AG08395 (cell line): ENCODE data around the gene ZFP90.
"Not testable (repeated sequence)": the region's sequence is repeated elsewhere in the genome, so short reads cannot be mapped to it uniquely, and the experiment has no call there.

Experiments used
- DNase-seq: peaks from one replicate; pipeline ENCODE4 v3.0.0; 2012; ENCODE audit warnings: mixed read lengths, low spot score

ZFP90 gene

DNA sequence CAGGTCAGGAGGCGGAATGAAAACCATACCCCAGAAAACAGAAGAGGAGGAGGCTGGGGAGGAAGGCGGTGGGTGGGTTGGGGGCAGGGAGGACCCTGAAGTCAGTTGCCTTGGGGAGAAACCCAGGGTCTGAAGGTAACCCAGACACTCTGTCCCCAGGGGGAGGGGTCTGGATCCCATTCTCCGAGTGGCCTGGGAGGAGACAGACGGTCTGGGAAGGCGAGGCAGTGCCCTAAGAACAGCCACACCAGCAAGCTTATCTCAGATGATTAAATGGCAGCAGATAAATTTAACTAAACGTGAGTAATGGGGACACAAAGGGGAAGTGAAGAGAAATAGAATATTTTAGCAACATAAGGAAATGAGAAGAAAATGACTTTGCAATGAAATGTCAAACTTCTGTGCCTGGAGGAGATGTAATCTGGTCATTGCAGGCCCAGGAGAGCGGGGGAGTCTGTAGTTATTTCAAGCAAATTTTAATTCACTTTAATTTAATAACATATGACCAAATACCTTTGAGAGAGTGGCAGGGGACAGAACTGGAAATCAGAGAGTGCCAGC lies 21.4 kb upstream of the ZFP90 start:
- no peak for DNase-seq

DNA sequence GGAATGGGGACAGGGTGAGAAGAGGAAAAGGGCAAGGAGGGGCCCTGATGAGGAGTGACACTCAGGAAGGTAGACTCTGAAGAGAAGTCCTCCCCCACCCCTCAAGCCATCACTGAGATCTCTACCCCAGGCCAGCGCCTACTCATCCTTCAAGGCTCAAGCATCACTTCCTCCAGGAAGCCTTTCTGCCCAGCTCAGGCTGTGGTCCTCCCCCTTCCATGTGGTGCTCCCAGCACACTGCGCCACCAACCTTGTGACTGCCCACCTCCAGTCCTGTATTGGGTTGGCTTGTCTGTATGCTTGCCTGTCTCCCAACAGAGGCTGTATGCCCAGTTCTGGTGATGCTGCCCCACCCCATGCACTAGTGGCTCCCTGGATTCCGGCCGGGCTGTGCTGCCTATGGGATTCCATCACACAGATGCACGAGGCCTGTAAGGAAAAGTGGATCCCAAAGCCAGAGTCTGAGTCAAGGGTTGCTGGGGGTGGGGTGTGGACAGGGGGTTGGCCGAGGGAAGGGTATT lies 19.8 kb upstream of the ZFP90 start:
- no peak for DNase-seq

DNA sequence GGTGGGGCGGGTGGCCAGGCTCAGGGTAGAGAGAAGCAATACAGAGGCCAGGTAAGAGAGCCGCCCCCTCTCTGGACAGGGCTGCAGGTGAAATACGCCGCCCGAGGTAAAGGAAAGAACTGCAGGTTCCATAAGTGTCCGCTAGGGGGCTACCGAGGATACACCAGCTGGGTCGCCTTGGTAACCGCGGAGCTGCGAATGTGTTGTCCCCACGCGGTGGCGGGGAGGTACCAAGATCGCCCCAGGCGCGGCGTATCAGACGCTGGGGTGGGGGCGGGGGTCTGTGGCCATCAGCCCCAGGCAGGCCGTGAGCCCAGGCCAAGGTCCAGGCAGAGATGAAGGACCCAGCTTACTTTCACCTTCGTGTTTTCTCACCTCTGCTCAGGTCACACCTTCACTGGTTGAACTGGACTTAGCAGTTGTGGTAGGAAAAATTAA lies 18.4 kb upstream of the ZFP90 start:
- peak; percentile 97 for DNase-seq

DNA sequence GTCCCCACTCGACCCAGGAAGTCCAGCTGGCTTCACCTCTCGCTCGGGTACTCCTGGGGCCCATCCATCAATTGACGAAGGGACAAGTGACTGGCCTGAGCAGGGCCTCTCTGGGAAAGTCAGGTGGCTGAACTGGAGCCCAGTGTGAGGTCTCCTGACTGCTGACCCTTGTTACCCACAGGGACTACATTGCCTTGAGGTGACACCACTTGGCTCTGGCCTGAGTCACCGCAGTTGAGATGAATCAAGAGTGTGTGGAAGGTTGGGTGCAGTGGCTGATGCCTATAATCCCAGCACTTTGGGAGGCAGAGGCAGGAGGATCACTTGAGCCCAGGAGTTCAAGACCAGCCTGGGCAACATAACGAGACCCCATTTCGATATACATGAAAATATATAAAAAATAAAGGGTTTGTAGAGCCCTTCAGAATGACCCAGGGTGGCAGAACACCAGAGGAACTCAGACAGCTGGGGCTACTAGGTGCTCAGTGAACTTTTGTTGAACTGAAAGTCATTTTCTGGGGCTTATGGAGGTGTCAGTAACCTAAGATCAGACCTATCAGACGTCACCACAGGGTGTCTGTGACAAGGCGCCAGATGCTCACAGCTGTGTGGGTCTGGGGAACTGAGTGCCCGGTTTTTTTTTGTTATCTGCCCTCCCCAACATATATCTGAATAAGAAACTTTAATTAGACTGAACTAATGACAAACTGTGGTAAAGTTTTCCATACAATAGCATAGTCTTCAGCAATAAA lies 14.8 kb upstream of the ZFP90 start:
- no peak for DNase-seq

DNA sequence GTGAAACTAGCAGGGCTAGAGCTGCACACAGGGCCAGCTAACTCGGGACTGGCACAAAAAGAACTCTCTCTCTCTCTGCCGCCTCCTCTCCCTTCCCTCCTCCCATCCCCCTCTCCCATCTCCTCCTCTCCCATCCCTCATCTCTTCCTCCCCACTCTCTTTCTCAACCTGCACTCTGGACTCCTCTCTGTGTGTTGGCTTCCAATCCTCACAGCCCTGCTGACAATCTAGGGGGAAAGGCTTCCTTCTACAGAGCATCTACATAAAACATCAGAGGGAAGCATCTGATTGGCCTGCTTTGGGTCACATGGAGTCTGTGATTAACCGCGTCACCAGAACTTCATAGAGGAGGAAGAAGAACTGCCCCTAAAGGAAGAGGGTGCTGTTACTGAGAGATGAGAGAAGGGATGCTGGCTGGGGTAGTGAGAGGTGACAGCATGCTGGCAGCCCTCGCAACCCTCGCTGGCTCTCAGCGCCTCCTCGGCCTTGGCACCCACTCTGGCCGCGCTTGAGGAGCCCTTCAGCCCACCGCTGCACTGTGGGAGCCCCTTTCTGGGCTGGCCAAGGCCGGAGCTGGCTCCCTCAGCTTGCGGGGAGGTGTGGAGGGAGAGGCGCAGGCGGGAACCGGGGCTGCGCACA lies 12.8 kb upstream of the ZFP90 start:
- no peak for DNase-seq

DNA sequence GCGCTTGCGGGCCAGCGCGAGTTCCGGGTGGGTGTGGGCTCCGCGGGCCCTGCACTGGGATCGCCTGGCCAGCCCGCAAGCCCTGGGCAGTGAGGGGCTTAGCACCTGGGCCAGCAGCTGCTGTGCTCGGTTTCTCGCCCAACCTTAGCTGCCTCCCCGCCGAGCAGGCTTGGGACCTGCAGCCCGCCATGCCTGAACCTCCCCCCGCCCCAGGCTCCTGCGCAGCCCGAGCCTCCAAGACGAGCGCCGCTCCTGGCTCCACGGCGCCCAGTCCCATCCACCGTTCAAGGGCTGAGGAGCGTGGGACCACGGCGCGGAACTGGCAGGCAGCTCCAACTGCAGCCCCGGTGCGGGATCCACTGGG lies 12.3 kb upstream of the ZFP90 start:
- no peak for DNase-seq

DNA sequence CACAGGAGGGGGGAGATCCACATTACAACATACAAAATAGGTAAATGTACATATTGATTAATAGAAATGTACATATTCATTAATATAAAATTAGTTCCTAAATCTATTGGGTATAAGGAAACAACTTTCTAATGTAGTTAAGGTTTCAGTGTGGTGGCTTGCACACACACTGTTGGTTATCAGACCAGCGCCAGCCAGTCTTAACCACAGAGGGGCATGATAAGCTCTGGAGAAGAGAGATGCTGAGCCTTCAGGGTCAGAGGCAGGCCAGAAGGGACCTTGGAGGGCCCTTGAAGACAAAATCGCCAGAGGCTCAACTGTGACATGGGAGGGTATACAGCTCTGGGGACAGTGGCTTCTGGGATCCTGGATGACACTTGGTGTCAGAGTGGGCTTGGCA lies 10.9 kb upstream of the ZFP90 start:
- no peak for DNase-seq

DNA sequence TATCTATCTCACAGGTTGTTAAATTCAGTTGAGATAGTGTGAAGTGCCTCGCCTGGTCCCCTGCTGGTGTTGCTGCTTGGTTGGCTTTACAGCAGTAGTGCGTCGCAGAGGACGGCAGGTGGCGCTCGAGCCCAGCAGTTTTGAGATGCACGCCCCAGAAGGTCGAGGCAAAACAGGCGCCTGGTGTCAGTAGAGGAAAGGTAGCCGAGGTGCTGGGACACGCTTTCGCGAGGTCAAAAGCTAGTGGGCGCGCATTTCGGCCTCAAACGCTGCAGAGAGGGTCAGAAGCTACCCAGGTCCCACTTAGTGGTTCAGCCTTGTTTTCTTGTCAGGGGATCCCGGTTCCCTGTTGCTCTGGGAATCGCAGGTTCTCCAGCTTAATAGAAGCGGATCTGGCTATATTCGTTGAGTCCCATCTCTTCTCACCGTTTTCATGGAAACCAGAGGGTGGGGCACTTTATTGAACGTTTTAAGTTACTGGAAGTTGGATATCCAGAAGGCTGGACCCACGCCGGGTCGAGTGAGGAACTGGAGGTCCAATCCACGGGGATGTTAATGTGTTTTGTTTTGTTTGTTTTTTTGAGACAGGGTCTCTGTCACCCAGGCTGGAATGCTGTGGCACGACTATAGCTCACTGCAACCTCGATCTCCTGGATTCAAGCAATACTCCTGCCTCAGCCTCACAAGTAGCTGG lies 10.3 kb upstream of the ZFP90 start:
- peak; percentile 88 for DNase-seq

DNA sequence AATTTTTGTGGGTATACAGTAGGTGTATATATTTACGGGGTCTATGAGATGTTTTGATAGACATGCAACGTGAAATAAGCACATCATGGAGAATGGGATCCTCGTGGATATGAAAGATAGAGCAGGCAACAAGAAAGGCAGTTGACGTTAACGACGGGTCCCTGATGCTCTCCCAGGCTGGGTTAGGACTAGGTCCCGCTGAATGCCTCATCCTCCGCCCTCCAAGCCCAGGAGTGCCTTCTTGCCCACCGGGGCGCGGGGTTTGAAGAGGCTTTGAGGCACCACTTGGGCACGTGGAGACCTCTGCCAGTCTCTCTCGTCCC lies 9.5 kb upstream of the ZFP90 start:
- no peak for DNase-seq

DNA sequence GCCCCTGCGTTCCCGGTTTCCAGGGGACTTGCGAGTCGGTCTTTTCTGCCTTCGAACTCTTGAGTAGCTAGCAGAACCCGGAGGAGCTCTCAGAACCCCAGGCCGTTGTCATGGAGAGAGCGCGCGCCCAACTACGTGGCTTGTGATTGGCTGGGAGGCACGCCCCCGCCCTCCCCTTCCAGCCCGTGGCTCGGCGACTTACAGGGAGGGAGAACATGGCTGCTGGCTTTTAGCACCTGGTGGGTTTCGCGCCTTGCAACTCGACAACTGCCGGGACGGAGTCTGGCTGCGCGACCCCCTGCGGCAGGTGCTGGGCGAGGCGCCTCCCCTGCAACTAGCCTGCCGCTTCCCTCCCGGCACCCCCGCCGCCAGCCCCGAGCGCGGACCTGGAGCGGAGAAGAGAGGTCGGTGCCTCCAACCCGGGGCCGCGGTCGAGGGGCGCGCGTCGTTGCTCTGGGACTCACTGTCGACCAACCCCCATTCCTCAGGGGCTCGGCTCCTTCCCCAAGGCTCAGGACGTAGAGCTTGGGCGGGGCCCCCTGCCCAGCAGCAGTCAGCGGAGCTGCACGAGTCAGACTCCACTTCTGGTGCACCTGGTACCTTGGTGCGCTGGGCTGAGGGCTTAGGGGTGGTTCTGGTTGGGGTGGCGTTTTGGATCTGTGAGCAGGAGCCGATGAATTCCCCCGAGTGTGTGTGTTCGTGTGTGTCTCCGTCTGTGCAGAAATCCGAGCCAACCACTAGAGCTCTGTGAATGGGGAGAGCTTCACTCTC lies 9.0 kb upstream of the ZFP90 start:
- peak; percentile 99 for DNase-seq

DNA sequence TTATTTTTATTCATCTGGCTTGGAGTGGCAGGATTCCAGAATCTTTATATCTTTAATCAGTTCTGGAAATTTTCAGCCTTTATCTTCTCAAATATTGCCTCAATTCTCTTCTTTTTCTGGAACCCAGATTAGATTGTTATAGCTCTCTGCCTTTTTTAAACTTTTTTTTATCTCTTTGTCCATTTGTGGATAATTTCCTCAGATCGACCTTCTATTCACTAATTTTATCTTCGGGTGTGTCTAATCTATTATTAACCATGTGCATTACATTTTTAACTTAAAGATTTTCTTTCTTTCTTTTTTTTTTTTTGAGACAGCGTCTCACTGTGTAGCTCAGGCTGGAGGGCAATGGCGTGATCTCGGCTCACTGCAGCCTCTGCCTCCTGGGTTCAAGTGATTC lies 5.2 kb upstream of the ZFP90 start:
- no peak for DNase-seq

DNA sequence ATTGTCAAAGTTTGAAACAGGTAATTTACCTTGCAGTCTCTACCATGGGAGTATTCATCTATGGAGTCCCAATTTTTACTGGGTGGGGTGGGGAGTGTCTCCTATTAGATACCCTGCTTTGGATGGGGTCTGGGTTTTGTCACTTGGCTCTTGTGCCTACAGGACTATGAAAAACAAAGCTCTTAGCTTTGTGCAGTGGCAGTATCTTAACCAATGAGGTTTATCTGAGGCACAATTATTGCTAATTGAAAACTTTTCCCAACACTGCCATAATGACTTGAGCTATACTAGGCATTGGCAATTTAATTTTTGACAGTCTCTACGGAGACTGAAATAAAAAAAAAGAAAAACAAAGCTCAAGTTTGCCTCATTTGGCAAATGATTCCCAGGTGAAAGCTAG lies 3.8 kb upstream of the ZFP90 start:
- no peak for DNase-seq

DNA sequence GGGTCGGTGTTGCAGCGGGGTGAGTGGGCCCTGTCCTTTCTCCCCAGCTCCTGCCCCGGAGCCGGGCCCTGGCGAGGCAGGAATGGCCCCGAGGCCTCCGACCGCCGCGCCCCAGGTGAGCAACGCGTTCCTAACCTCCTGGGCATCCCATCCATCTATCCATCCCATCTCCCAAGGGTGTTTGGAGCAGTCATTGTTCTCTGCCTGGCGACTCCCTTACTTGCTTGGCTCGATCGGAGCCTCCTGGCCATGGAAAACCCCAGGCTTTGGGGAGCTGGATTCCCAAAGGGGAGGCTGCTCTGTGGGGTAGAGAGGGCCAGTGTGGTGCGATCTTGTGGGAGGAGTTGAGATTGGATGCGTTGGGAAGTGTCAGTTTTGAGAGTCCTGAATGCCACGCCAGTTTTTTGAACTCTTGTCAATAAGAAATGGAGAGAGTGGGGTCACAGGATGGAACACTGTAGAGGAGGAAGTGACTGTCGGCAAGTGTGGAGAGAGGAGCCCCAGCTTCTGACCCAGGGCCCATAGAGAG lies 684 bp downstream of the ZFP90 start:
- DNase-seq = peak; percentile 31

DNA sequence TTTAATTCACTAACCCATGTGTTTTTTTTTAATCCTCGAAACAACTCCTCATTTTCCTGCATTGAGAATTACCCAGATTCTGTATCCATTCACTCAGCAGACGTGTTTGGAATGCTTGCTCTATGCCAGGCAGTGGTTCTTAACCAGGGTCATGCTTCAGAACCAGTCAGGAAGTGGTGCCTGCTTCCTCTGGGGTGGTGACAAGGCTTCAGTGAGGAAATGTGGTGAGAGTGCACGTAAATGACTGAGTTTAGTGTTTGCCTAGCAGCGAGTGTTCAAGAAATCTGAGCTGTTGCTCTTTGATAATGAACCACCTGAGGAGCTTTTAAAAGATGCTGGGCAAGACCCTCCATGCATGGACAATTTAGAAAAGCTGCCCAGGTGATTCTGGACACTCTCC lies 9.9 kb downstream of the ZFP90 start:
- DNase-seq = no peak

DNA sequence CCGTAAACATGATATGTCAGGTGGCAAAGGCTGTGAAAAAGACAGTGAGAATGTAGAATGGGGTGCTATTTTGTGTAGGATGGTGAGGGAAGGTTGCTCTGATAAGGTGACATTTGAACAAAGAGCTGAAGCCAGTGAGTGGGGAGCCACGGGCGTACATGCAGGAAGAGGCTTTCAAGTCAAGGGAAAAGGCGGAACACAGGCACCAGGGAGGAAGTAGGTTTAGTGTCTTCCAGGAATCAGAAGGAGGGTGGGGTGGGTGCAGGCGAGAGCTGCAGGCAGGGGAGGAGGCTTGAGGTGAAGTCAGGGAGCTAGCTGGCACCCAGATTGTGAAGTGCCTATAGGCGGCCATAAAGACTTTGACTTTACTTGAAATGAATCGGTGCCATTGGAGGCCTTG lies 14.1 kb downstream of the ZFP90 start:
- DNase-seq = no peak

DNA sequence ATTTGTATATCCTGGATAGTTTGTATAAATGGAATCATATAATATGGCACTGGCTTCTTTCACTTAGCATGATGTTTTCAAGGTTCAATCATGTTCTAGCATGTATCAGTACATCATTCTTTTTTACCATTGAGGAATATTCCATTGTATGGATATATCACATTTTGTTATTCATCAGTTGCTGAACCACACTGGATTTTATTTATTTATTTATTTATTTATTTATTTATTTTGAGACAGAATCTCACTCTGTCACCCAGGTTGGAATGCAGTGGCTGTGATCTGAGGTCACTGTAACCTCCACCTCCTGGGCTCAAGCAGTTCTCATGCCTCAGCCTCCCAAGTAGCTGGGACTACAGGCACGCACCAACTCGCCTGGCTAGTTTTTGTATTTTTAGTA lies 21.2 kb downstream of the ZFP90 start:
- DNase-seq = not testable (repeated sequence)

DNA sequence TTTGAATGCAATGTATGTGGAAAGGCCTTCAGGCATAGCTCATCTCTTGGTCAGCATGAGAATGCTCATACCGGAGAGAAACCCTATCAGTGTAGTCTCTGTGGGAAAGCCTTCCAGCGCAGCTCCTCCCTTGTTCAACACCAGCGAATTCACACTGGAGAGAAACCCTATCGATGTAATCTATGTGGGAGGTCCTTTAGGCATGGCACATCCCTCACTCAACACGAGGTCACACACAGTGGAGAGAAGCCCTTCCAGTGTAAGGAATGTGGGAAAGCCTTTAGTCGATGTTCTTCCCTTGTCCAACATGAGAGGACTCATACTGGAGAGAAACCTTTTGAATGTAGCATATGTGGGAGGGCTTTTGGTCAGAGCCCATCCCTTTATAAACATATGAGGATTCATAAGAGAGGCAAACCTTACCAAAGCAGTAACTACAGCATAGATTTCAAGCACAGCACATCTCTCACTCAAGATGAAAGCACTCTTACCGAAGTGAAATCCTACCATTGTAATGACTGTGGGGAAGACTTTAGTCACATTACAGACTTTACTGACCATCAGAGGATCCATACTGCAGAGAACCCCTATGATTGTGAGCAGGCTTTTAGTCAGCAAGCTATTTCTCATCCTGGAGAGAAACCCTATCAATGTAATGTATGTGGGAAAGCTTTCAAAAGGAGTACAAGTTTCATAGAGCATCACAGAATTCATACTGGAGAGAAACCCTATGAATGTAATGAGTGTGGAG lies 24.7 kb downstream of the ZFP90 start:
- DNase-seq = no peak

DNA sequence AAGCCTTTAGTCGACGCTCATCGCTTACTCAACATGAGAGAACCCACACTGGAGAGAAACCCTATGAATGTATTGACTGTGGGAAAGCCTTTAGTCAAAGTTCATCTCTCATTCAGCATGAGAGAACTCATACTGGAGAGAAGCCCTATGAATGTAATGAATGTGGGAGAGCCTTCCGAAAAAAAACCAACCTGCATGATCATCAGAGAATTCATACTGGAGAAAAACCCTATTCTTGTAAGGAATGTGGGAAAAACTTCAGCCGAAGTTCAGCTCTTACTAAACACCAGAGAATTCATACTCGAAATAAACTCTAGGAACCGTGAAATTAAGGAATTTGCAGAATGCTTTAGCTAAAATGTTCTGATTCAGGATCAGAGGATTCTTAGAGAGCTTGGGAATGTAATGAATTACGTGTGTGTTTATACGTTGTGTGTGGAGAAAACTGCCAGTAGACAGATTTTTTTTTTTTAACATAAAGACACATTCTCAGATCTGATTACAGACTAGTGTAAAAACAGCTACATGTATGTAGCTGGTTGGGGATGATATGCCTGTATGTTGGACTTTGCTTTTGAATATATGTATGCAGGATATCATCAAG lies 25.4 kb downstream of the ZFP90 start:
- DNase-seq = no peak

DNA sequence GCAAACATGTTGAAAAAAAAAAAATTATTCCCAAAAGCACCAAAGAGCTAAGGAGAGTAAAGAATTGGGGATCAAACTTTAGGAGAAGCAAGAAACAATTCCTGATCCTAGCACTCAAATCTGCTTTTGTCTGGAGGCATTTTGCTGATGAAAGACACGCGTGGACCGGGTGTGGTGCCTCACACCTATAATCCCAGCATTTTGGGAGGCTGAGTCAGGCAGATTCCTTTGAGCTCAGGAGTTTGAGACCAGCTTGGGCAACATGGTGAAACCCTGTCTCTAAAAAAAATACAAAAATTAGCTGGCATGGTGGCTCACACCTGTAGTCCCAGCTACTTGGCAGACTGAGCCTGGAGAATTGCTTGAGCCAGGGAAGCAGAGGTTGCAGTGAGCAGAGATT lies 35.4 kb downstream of the ZFP90 start:
- DNase-seq = no peak

DNA sequence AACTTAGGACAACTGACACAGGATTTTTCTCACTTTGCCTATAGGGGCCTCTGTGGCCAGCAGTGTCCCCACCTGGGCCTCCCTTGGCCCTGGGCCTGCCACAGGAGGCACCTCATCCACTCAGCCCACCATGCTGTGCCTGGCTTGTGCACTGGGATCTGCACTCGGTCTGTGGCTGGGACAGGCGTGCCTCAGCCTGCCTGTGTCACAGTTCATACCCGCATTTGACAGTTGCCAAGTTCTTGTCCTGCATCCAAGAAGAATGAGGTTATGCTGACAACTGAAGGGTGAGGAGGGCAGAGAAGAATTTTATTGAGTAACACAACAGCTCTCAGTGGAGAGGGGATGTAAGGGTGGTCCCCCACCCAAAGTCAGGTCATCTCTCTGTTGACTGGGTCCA lies 36.0 kb downstream of the ZFP90 start:
- DNase-seq = no peak

DNA sequence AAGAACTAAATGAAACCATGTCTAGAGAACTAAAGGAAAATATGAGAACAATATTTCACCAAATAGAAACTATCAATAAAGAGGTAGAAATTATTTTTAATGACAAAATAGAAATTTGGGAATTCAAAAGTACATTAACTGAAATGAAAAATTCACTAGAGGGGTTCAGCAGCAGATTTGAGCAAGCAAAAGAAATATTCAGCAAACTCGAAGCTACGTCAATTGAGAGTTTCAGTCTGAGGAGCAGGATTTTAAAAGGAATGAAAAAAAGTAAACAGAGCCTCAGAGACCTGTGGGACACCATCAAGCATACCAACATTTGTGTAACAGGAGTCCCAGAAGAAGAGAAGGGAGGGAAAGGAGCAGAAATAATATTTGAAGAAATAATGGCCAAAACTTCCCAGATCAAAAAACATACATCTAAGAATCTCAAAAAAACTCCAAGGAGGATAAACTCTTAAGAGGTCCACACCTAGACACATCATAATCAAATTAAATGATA lies 38.3 kb downstream of the ZFP90 start:
- no peak for DNase-seq
